AG09309 (cell line): Measurements from ENCODE around the gene ZNF319.
A peak's percentile ranks its signal among the peaks of the same experiment; 100 is the strongest.

Source experiments
- DNase-seq: peaks from one replicate; pipeline ENCODE4 v3.0.0-alpha.2; 2010; ENCODE audit warnings: low read depth
- H3K4me3 ChIP-seq: 2 replicates; pipeline ENCODE4 v1.5.1; 2011; ENCODE audit warnings: mild to moderate bottlenecking, low read depth, low read length, moderate library complexity; ENCODE audit not compliant: control insufficient read depth
- TF ChIP-seq, protein P1 (sequence below): IDR thresholded peaks from 2 replicates; pipeline ENCODE4 v1.5.1; 2011; ENCODE audit warnings: mild to moderate bottlenecking, low read depth, low read length, inconsistent platforms; ENCODE audit not compliant: insufficient read depth, control insufficient read depth; ENCODE audit errors: missing control alignments

ZNF319 gene

DNA sequence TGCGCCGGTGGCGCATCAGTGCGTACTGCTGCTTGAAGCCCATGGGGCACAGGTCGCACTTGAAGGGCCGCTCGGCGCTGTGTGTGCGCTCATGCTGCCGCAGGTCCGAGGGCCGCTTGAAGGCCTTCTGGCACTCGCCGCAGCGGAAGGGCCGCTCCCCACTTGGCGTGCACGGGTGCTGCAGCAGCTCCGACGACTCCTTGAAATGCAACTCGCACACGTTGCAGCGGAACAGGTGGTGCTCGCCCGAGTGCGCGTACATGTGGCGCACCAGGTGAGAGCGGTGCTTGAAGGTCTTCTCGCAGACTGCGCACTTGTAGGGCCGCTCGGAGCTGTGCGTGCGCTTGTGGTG is 3.3 kb downstream of the ZNF319 start:
- TF ChIP-seq, protein P1, sequence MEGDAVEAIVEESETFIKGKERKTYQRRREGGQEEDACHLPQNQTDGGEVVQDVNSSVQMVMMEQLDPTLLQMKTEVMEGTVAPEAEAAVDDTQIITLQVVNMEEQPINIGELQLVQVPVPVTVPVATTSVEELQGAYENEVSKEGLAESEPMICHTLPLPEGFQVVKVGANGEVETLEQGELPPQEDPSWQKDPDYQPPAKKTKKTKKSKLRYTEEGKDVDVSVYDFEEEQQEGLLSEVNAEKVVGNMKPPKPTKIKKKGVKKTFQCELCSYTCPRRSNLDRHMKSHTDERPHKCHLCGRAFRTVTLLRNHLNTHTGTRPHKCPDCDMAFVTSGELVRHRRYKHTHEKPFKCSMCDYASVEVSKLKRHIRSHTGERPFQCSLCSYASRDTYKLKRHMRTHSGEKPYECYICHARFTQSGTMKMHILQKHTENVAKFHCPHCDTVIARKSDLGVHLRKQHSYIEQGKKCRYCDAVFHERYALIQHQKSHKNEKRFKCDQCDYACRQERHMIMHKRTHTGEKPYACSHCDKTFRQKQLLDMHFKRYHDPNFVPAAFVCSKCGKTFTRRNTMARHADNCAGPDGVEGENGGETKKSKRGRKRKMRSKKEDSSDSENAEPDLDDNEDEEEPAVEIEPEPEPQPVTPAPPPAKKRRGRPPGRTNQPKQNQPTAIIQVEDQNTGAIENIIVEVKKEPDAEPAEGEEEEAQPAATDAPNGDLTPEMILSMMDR: no peak
- DNase-seq: no peak
- no peak overlapping the region for H3K4me3 ChIP-seq

GRCh38 chr16:57996406-57997175 is 3.9 kb downstream of the ZNF319 start:
- no peak for DNase-seq

GRCh38 chr16:57995721-57996405 is 4.6 kb downstream of the ZNF319 start:
- DNase-seq: no peak
- no peak overlapping the region for H3K4me3 ChIP-seq
- TF ChIP-seq, protein P1: no peak

More at GRCh38 chr16:57996406-57997175, 3.9 kb downstream of the ZNF319 start:
- no peak overlapping the region for H3K4me3 ChIP-seq
- TF ChIP-seq, protein P1: no peak

GRCh38 chr16:57994778-57995177 is 5.7 kb downstream of the ZNF319 start:
- H3K4me3 ChIP-seq: no peak overlapping the region
- TF ChIP-seq, protein P1: peak; percentile 40
- no peak for DNase-seq

- DNase-seq: no peak
- H3K4me3 ChIP-seq: no peak overlapping the region
- TF ChIP-seq, protein P1: no peak
Observed at GRCh38 chr16:57994361-57994760, 6.1 kb downstream of the ZNF319 start.

- DNase-seq: no peak
- TF ChIP-seq, protein P1: no peak
- no peak overlapping the region for H3K4me3 ChIP-seq
Observed at GRCh38 chr16:57993897-57994296, 6.6 kb downstream of the ZNF319 start.
